ENCODE data around the gene SPDYE4. TPM values are rescaled to one million over a fixed set of nuclear protein-coding genes. Genes with fewer than 3 reads are reported as not detected.

The SPDYE4 gene
- total RNA-seq, 1 experiment from 2014 or later: not detected

GRCh38 chr17:8724451-8724850 is 33.9 kb downstream of the SPDYE4 start:
- ChIA-PET POLR2A (no interaction called here), CTCF (no interaction called here)
- no peak overlapping the region for H3K4me3 ChIP-seq (ENCODE audit: low read depth in 2 of 2, low read length in 2 of 2)
- no peak overlapping the region for H3K27ac ChIP-seq (ENCODE audit: low read length)
- H3K27me3 ChIP-seq (ENCODE audit: control insufficient read depth, insufficient read depth, low read length): no peaks in the 10 kb centered on the region
- intact Hi-C loops (cut with micrococcal nuclease; ENCODE audit: unreplicated experiment) (no loop called here), in situ Hi-C loops (cut with HindIII; ENCODE audit: low pct_unique_long_range_greater_than_20kb, low sequenced_read_pairs) (no loop called here)
- no peaks in the 10 kb centered on the region for H3K36me3 ChIP-seq (ENCODE audit: control insufficient read depth, insufficient read depth, low read length)
- TF ChIP-seq SIN3A (IDR thresholded peaks at IDR 0.05; ENCODE audit: borderline replicate concordance, insufficient read depth, low read depth, low read length): no peak
- TF ChIP-seq CTCF (IDR thresholded peaks at IDR 0.05): no peak
- no peak for TF ChIP-seq POLR2AphosphoS5 (IDR thresholded peaks at IDR 0.05; ENCODE audit: low read depth, low read length)
- TF ChIP-seq REST (IDR thresholded peaks at IDR 0.05; ENCODE audit: insufficient read depth in 1 of 2, low read depth in 2 of 2, low read length in 1 of 2): no peak
- TF ChIP-seq TCF7L2 (IDR thresholded peaks at IDR 0.05; ENCODE audit: low read depth, low read length): no peak
- H3K9me3 ChIP-seq (ENCODE audit: control insufficient read depth, insufficient read depth, low read depth, low read length): no peaks in the 10 kb centered on the region
- H3K4me1 ChIP-seq (ENCODE audit: control insufficient read depth, insufficient read depth, low read length): no peaks in the 10 kb centered on the region
- no TSS peak for BruUV-seq (replicated peaks)
- DNase-seq (ENCODE audit: low read depth, low spot score) (no peak), ATAC-seq (no peak)

- H3K27me3 ChIP-seq (ENCODE audit: control insufficient read depth, insufficient read depth, low read length): no peaks in the 10 kb centered on the region
- ATAC-seq: no peak
- H3K27ac ChIP-seq (ENCODE audit: low read length): no peak overlapping the region
- H3K4me3 ChIP-seq (ENCODE audit: low read depth in 2 of 2, low read length in 2 of 2): no peak overlapping the region
- H3K4me1 ChIP-seq (ENCODE audit: control insufficient read depth, insufficient read depth, low read length): no peaks in the 10 kb centered on the region
- CTCF ChIA-PET: no interaction called here
- intact Hi-C loops (cut with micrococcal nuclease; ENCODE audit: unreplicated experiment) (no loop called here), in situ Hi-C loops (cut with HindIII; ENCODE audit: low pct_unique_long_range_greater_than_20kb, low sequenced_read_pairs) (no loop called here)
- H3K9me3 ChIP-seq (ENCODE audit: control insufficient read depth, insufficient read depth, low read depth, low read length): no peaks in the 10 kb centered on the region
- POLR2A ChIA-PET: no interaction called here
- no peak for DNase-seq (ENCODE audit: low read depth, low spot score)
- BruUV-seq (replicated peaks): no TSS peak
- TF ChIP-seq CTCF (IDR thresholded peaks at IDR 0.05) (no peak), POLR2AphosphoS5 (IDR thresholded peaks at IDR 0.05; ENCODE audit: low read depth, low read length) (no peak)
- no peaks in the 10 kb centered on the region for H3K36me3 ChIP-seq (ENCODE audit: control insufficient read depth, insufficient read depth, low read length)
Observed at GRCh38 chr17:8720596-8720995, 37.8 kb downstream of the SPDYE4 start.
